GM21528 (cell line): ENCODE measurements around the gene GTPBP8.
A peak's percentile ranks its signal among the peaks of the same experiment; 100 is the strongest.
"Not testable (repeated sequence)": the region's sequence is repeated elsewhere in the genome, so short reads cannot be mapped to it uniquely, and the experiment has no call there.

ENCODE experiments used
- ATAC-seq: cut with Tn5 transposase; IDR thresholded peaks from one replicate; pipeline ENCODE4 v1.9.1; 2021; ENCODE audit warnings: mild to moderate bottlenecking, moderate library complexity; ENCODE audit not compliant: unreplicated experiment, low FRiP score

GTPBP8 gene

GRCh38 chr3:112995800-112996199 is 5.0 kb downstream of the GTPBP8 start:
- no peak for ATAC-seq

- no peak for ATAC-seq
These were observed 9.9 kb downstream of the GTPBP8 start for GRCh38 chr3:113000691-113001090.

- ATAC-seq: no peak
These were observed 11.3 kb downstream of the GTPBP8 start for GRCh38 chr3:113002037-113002436.

GRCh38 chr3:113002679-113003078 is 11.9 kb downstream of the GTPBP8 start:
- ATAC-seq: no peak

- ATAC-seq: no peak
These were observed 14.8 kb downstream of the GTPBP8 start for GRCh38 chr3:113005611-113006010.

GRCh38 chr3:113006359-113007056 is 15.7 kb downstream of the GTPBP8 start:
- no peak for ATAC-seq

GRCh38 chr3:113008117-113008516 is 17.3 kb downstream of the GTPBP8 start:
- ATAC-seq: no peak

GRCh38 chr3:113013593-113013992 is 22.8 kb downstream of the GTPBP8 start:
- no peak for ATAC-seq

- peak; percentile 6 for ATAC-seq
These were observed 27.9 kb downstream of the GTPBP8 start for GRCh38 chr3:113018536-113019181.

- peak; percentile 95 for ATAC-seq
These were observed 28.7 kb downstream of the GTPBP8 start for GRCh38 chr3:113019182-113020137.

GRCh38 chr3:113021471-113021870 is 30.7 kb downstream of the GTPBP8 start:
- no peak for ATAC-seq

GRCh38 chr3:113034011-113034410 is 43.2 kb downstream of the GTPBP8 start:
- no peak for ATAC-seq

GRCh38 chr3:113035387-113035982 is 44.7 kb downstream of the GTPBP8 start:
- no peak for ATAC-seq

GRCh38 chr3:113038328-113038727 is 47.5 kb downstream of the GTPBP8 start:
- no peak for ATAC-seq

GRCh38 chr3:113039546-113039945 is 48.8 kb downstream of the GTPBP8 start:
- ATAC-seq: no peak

GRCh38 chr3:113040231-113040630 is 49.4 kb downstream of the GTPBP8 start:
- ATAC-seq: no peak

GRCh38 chr3:113043686-113044085 is 52.9 kb downstream of the GTPBP8 start:
- no peak for ATAC-seq

- not testable (repeated sequence) for ATAC-seq
These were observed 55.6 kb downstream of the GTPBP8 start for GRCh38 chr3:113046186-113046965.

- peak; percentile 97 for ATAC-seq
These were observed 60.5 kb downstream of the GTPBP8 start for GRCh38 chr3:113051302-113051711.
